Suprapubic skin (tissue), 4 donors: Measurements from ENCODE around the gene CCDC102B. TPM values are rescaled to one million over a fixed set of nuclear protein-coding genes. Genes with fewer than 3 reads are reported as not detected.
"Not testable (repeated sequence)": the region's sequence is repeated elsewhere in the genome, so short reads cannot be mapped to it uniquely, and the experiment has no call there.

Source experiments
- DNase-seq, 2 donors: peaks; one replicate each; pipeline ENCODE4 v3.0.0-alpha.2; 2019; ENCODE audit warnings: low spot score in 2 of 2
- H3K27ac ChIP-seq: fragments of 200-600 bp; sonication (generic); one replicate; pipeline ENCODE4 v1.5.1; 2019
- H3K27me3 ChIP-seq: fragments of 200-600 bp; sonication (generic); one replicate; pipeline ENCODE4 v1.5.1; 2019
- H3K36me3 ChIP-seq: fragments of 200-600 bp; sonication (generic); one replicate; pipeline ENCODE4 v1.5.1; 2019
- H3K4me1 ChIP-seq: fragments of 200-600 bp; sonication (generic); one replicate; pipeline ENCODE4 v1.5.1; 2019
- H3K4me3 ChIP-seq: fragments of 200-600 bp; sonication (generic); one replicate; pipeline ENCODE4 v1.5.1; 2019; ENCODE audit warnings: mild to moderate bottlenecking
- H3K9me3 ChIP-seq: fragments of 200-600 bp; sonication (generic); one replicate; pipeline ENCODE4 v1.5.1; 2019
- CTCF ChIP-seq, 2 donors: fragments of 200-600 bp in 1 of 2; fragments of 450-650 bp in 1 of 2; sonication (generic) in 1 of 2; IDR thresholded peaks; one replicate each; pipeline ENCODE4 v1.5.1; 2016 to 2019; ENCODE audit warnings: antibody characterized with exemption in 2 of 2, mild to moderate bottlenecking in 1 of 2, moderate library complexity in 1 of 2
- EP300 ChIP-seq: sonication (generic); formaldehyde crosslinking; IDR thresholded peaks from one replicate; pipeline ENCODE4 v1.6.1; 2017; ENCODE audit warnings: antibody characterized with exemption
- POLR2A ChIP-seq, 2 donors: fragments of 450-650 bp; IDR thresholded peaks; one replicate each; pipeline ENCODE4 v1.6.1; 2017; ENCODE audit warnings: antibody characterized with exemption in 2 of 2, mild to moderate bottlenecking in 2 of 2, moderate library complexity in 2 of 2
- POLR2AphosphoS5 ChIP-seq, 3 donors: sonication (generic); formaldehyde crosslinking; IDR thresholded peaks; one replicate each; pipeline ENCODE4 v1.6.1; 2017; ENCODE audit warnings: antibody characterized with exemption in 3 of 3
- WGBS: methylation state at CpG from one replicate; pipeline ENCODE4 v1.1.5; 2018; 5-methylcytosine and 5-hydroxymethylcytosine counted together
- total RNA-seq, 4 donors: library from RNA; depleted of rRNA; stranded (reverse); fragments of >200 nt; gene quantifications; one replicate each; pipeline ENCODE4 v1.1.0, GENCODE V29; 2016

The CCDC102B gene
- total RNA-seq, 4 donors from 2014 or later, result 1.6 to 4.1 (median 2.7) TPM; not detected in 1

GRCh38 chr18:68997845-68998244 is 200.0 kb downstream of the CCDC102B start:
- TF ChIP-seq EP300, result no peak
- no peak for TF ChIP-seq POLR2A (IDR thresholded peaks at IDR 0.05)
- no peak for TF ChIP-seq CTCF (IDR thresholded peaks at IDR 0.05)
- no peak for TF ChIP-seq POLR2AphosphoS5 (IDR thresholded peaks at IDR 0.05)
- WGBS, result 71% methylated on average over 3 of the region's 3 CpGs
- Histone ChIP-seq H3K4me3 (no peak overlapping the region), H3K27me3 (no peaks in the 10 kb centered on the region), H3K9me3 (no peaks in the 10 kb centered on the region), H3K27ac (no peak overlapping the region), H3K4me1 (no peaks in the 10 kb centered on the region), H3K36me3 (no peaks in the 10 kb centered on the region)
- no peak for DNase-seq

GRCh38 chr18:69000366-69000765 is 202.5 kb downstream of the CCDC102B start:
- no peak for DNase-seq
- H3K36me3 ChIP-seq, result no peaks in the 10 kb centered on the region
- no peak overlapping the region for H3K4me3 ChIP-seq
- H3K9me3 ChIP-seq, result no peaks in the 10 kb centered on the region
- no peaks in the 10 kb centered on the region for H3K27me3 ChIP-seq
- no peaks in the 10 kb centered on the region for H3K4me1 ChIP-seq
- no peak overlapping the region for H3K27ac ChIP-seq
- no peak for TF ChIP-seq POLR2A (IDR thresholded peaks at IDR 0.05)
- TF ChIP-seq POLR2AphosphoS5 (IDR thresholded peaks at IDR 0.05), result no peak
- no peak for TF ChIP-seq EP300
- no peak for TF ChIP-seq CTCF (IDR thresholded peaks at IDR 0.05)
- 89% methylated on average over 1 of the region's 1 CpG for WGBS

- Histone ChIP-seq H3K27ac (no peak overlapping the region), H3K36me3 (no peaks in the 10 kb centered on the region), H3K4me3 (no peak overlapping the region), H3K4me1 (no peaks in the 10 kb centered on the region), H3K27me3 (no peaks in the 10 kb centered on the region), H3K9me3 (no peaks in the 10 kb centered on the region)
- WGBS, result 91% methylated on average over 6 of the region's 6 CpGs
- TF ChIP-seq POLR2AphosphoS5 (IDR thresholded peaks at IDR 0.05) (no peak), POLR2A (IDR thresholded peaks at IDR 0.05) (no peak), EP300 (no peak), CTCF (IDR thresholded peaks at IDR 0.05) (no peak)
- no peak for DNase-seq
These were observed 204.4 kb downstream of the CCDC102B start for GRCh38 chr18:69002233-69002632.

- 89% methylated on average over 4 of the region's 4 CpGs for WGBS
- not testable (repeated sequence) for H3K4me1 ChIP-seq, H3K36me3 ChIP-seq, H3K9me3 ChIP-seq, H3K27me3 ChIP-seq, DNase-seq, H3K27ac ChIP-seq, H3K4me3 ChIP-seq
These were observed 208.3 kb downstream of the CCDC102B start for GRCh38 chr18:69006212-69006611.

- H3K4me1 ChIP-seq, result no peaks in the 10 kb centered on the region
- H3K36me3 ChIP-seq, result no peaks in the 10 kb centered on the region
- TF ChIP-seq EP300 (no peak), CTCF (IDR thresholded peaks at IDR 0.05) (no peak), POLR2A (IDR thresholded peaks at IDR 0.05) (no peak), POLR2AphosphoS5 (IDR thresholded peaks at IDR 0.05) (no peak)
- WGBS, result 81% methylated on average over 5 of the region's 5 CpGs
- no peaks in the 10 kb centered on the region for H3K27me3 ChIP-seq
- no peaks in the 10 kb centered on the region for H3K9me3 ChIP-seq
- H3K4me3 ChIP-seq, result no peak overlapping the region
- H3K27ac ChIP-seq, result no peak overlapping the region
- no peak for DNase-seq
These were observed 210.7 kb downstream of the CCDC102B start for GRCh38 chr18:69008538-69008937.

GRCh38 chr18:69021211-69021805 is 223.4 kb downstream of the CCDC102B start:
- H3K4me3 ChIP-seq, result no peak overlapping the region
- WGBS, result 68% methylated on average over 8 of the region's 8 CpGs
- H3K36me3 ChIP-seq, result no peaks in the 10 kb centered on the region
- no peaks in the 10 kb centered on the region for H3K9me3 ChIP-seq
- no peaks in the 10 kb centered on the region for H3K27me3 ChIP-seq
- TF ChIP-seq CTCF (IDR thresholded peaks at IDR 0.05), result no peak
- TF ChIP-seq EP300, result no peak
- TF ChIP-seq POLR2A (IDR thresholded peaks at IDR 0.05), result no peak
- TF ChIP-seq POLR2AphosphoS5 (IDR thresholded peaks at IDR 0.05), result no peak
- H3K27ac ChIP-seq, result no peak overlapping the region
- no peaks in the 10 kb centered on the region for H3K4me1 ChIP-seq
- no peak for DNase-seq
